ENCODE measurements around the gene LIMS2.

The LIMS2 gene

DNA sequence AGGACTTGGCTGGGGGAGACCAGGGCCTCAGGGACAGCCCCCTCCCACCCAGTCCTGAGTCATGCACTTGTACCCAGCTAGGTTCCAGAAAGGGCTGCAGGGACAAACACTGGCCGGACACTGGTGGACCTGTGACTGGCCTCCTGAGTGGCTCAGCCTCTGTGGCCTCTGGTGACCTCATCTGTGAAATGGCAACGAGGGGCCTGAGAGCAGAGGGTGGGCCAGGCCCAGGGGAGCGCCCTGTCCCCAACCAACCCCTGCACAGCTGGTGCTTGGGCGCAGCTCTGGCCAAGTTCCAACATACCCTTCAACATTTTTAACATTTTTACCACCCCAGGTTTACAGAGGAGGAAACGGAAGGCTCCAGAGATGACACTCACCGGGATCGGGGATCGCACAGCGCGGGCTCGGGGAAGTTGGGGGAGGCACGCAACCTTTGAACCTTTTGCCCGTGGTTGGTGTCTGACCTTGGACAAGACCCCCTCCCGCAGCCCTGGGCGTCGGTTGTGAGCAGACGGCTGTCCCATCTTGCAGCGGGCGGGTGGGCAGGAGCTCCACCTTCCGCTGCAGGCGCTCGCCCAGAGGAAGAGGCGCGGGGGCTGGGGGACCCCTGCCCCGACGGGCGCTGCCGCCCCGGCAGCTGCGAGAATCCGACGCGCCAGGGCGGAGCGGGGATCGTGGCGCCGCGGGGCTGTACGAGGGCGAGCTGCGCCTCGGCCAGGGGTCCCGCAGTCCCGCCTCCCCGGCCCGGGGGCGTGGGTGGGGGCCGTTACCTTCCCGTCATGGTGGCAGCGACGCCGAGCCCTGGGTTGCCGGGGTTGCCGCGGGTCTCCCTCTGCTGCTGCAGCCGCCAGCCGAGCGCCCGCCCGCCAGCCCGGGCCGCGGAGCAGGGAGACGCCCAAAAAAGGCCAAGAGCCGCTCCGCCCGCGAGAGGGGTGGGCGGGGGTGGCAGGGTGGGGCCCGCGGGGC lies 805 bp downstream of the LIMS2 start:
- no peak for DNase-seq (ENCODE audit: low spot score)

DNA sequence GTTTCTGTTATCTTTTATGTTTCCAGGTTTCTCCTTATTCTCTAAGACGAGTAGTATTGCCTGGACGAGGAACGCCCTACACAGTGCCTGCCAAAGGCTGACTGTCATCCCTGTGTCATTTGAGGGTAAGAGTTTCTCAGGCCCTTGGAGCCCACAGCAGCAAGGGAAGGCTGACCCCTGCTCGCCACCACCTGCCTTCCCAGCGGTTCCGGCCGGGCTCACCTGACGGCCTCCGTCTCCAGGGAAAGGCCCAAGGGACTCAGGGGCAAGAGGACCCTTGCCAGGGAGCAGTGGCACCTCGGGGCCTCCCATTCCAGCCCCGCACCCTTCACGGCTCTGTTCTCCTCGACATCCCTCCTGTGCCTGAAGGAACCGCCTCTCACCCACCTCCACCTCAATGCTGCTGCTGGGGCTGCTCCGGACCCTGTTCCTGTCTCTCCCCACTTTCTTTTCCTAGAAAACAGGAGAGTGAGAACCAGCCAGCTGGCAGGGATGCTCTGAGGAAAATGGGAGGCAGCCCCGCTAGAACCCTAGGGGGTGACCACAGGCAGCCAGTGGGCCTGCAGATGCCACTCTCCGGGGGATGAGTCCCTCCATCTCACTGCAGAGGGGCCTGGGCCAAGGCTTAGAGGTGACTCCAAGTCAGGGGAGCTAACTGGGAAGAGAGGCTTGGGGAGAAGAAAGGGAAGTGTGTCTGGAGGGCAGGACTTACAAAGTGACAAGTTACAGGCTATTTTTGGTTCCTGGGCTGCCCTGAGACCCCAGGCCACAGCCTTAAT lies 1.9 kb downstream of the LIMS2 start:
- DNase-seq (ENCODE audit: low spot score) = no peak

DNA sequence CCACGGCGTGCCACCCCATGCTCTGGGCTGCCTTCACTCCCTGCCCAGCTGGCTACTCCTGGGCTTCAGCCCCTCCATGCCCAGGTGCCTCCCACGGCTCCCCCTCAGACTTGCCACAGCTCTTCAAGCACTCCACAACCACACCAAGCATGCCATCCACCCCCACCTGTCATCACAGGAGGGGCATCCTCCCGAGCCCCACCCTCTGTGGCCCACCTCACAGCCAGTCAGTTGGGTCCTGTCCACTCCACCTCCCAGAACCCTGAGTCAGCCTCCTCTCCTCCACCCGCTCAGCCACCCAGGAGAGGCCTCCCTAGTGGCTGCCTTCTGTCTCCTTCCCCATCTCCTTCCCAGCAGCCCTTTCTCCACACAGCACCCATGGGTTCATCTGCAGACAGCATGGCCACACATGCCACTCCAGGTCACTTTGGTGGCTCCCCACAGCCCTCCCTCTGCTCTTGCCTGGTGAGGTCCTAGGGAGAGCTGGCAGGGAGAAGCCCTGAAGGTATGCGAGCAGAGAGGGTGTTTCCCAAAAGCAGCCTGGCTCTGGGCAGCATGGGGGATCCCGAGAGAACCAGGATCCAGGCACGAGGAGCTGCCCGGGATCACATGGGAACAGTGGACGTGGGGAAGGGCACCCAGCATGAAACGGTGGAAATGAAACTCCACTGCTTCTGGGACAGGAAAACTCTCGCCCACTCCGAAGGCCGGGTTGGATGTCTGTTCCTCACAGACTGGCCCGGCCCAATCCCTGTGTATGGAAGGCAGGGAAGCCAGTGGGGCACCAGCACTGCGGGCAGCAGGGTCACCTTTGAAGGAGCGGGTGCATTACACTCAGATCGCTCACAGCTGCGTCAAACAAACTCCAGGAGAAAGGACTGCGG lies 2.7 kb downstream of the LIMS2 start:
- no peak for DNase-seq (ENCODE audit: low spot score)

DNA sequence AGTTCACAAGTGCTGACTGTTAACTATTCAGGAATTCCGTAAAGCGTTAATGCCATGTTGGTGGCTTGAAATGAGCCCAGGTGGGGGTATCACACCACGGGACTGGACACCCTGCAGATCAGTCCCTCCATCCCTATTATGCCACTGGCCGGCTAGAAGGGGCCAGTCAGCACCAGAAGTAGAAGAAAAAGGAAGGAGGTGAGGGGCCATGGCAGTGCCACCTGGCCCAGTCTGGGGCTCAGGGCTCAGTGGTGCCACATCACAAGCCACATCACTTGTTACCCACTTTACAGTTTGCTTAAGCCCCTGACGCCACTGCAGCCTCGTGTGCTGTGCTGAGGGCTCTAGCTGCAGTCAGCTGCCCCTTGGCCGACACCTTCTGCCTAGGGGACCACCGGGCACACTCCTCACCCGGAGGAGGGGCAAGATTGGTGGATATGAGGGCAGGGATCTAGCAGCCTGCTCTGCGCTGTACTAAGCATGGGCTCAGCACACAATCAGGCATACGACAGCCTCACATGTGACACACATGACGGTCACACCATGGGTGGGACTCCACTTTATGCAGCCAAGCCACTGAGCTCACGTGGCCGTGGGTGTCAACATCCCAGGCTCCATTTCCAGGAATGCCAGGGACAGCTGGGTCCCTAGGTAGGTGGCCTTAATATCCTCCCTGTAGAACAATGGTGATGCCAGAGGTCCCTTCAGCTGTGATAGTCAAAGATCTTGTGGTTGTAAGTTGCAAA lies 3.6 kb downstream of the LIMS2 start:
- DNase-seq (ENCODE audit: low spot score) = no peak

DNA sequence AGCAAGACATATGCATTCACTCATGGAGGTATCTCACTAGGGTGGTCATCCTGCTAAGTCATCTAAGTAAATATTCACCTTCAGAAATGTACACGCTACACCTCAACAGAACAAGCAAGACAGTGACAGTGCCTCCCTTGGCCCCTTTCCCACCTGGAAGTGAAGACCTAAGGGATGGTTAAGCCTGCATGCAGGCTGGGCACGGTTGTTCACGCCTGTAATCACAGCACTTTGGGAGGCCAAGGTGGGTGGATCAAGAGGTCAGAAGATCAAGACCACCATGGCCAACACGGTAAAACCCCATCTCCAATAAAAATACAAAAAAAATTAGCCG lies 4.4 kb downstream of the LIMS2 start:
- DNase-seq (ENCODE audit: low spot score) = no peak

DNA sequence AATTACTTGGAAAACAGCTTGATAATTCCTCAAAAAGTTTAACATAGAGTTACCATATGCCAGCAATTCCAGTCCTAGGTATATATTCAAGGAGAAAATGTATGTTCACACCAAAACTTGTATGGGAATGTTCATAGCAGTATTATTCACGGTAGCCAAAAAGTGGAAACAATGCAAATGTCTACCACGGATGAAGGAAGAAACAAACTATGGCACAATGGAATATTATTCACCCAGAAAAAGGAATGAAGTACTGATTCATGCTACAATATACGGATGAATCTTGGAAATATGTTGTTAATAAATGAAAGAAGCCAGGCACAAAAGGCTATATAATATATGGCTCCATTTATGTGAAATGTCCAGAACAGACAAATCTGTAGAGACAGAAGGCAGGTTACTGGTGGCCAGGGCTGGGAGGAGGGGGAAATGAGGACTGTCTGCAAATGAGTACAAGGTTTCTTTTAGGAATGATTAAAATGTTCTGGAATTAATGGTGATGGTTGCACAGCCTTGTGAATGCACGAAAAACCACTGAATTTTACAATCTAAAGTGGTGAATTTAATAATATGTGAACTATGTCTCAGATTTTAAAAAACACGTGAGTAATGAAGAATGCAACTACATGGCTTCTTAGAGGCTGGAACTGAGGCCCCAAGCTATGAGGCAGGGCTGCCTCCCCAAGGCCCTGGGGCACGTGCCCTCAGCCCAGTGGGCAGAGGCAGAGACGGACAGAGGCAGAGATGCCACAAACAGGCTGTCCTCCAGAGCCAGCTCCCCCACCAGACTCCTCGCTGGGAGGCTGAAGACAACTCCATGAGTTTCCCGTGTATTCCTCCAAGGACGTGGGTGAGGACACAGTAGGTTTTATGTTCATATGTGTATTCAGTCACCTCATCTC lies 5.0 kb downstream of the LIMS2 start:
- DNase-seq (ENCODE audit: low spot score) = no peak

DNA sequence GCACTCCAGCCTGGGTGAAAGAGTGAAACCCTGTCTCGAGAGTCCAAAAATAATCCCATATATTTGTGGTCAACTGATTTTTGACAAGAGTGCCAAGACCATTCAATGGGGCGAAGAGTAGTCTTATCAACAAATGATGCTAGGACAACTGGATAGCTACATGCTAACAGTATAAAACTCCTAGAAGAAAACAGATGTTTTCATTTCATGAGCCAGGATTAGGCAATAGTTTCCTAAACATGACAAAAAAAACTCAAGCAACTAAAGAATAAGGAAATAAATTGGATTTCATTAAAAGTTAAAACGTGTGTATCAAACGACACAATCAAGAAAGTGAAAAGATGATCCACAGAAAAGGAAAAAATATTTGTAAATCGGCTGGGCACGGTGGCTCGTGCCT lies 6.3 kb downstream of the LIMS2 start:
- DNase-seq (ENCODE audit: low spot score) = no peak

DNA sequence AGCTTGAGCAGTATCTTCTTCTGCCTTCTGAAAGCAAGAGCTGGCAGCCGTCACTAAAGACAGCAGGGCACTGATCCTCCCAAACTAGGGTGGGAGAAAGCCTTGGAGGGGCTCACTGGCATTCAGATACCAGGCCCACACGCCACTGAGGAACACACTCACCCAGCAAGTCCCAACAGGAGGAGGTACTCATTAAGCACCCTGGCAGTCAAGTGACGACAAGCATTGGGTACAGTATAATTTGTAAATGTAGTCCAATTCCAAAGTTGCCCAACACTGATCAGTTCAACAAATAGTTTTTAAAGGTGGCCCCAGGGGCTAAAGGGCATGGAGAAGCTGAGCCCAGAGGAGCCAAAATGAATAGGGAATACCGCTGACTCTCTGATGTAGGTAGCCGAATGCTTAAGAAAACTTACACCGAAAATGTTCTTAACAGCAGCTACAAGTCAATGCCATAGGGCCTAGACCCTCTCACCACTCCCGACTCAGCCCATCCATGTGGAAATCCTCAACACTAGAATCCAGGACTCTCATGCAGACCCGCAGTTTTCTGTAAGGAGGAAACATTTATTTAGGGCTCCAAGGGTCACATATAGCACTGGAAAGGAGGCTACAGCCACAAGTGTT lies 9.9 kb downstream of the LIMS2 start:
- no peak for DNase-seq (ENCODE audit: low spot score)

DNA sequence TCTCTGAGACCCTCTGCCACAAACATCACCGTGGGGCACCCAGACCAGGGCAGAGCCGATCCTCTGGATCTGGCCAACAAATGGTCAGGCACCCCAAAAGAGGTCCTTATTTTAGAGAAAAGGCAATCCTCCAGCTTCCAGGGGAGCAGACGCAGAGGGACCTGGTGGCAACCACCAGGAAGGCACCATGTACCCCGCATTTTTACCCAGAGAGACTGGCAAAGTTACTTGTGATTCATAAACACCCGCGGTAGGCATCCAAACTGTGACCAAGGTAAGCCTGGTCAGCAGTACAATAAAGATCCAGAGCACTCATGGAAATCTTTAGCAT lies 10.5 kb downstream of the LIMS2 start:
- no peak for DNase-seq (ENCODE audit: low spot score)

DNA sequence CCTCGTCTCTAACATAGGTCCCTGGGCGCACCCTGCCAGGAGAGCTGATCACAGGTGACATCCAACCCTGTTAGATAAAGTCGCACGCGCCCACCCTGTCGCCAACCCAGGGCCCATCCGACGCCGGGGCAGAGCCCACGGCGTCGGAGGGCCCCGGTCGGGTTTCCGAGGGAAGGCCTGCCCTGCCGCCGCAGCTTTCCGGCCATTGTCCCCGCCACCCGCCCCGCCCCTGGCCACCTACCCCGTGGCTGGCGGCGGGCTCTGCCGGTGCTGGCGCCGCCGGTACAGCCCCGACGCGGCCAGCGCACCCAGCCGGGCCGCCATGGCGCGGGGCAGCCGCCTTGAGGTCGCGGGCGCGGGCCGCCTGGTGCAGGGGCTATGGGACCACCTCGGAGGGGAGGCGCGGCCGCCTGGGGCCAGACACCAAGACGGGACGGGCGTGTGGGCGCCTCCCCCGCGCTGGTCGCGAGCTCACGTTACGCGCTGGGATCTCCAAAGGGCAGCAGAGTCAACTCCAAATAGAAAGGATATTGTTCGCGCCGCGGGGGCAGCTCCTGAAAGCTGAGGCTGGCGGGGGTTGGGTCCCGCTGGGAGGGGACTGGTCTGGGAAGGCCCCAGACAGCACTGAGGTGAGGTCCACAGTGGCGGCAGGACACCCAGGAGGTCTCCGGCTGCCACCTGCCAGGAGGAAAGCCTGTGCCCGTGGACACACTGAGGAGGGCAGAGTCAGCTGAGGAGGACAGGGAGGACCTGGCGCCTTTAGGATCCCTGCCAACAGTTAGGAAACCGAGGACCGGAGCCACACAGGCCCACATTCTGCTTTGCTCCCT lies 11.1 kb downstream of the LIMS2 start:
- no peak for DNase-seq (ENCODE audit: low spot score)

DNA sequence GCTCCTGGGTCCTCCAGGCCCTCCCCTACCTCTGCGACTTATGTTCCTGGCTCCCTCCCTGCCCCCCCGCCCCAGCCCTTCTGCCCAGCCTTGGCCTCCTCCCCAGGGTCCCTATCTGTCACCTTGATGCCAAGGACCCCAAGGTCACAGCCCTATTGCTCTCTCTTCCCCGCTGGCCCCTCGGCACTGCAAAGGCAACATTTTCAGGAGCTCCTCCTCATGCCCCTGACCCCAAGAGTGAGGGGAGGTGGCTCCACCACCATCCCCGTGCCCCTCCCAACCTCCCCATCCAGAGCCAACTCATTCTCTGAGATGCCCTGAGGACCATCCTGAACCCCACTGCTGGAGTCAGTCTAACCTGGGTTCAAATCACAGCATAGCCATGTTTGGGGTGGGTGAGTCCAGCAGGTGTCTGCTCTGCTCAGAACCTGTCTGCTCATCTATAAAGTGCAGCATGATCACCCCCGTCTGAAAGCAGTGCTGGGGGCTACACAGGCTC lies 11.7 kb downstream of the LIMS2 start:
- no peak for DNase-seq (ENCODE audit: low spot score)

DNA sequence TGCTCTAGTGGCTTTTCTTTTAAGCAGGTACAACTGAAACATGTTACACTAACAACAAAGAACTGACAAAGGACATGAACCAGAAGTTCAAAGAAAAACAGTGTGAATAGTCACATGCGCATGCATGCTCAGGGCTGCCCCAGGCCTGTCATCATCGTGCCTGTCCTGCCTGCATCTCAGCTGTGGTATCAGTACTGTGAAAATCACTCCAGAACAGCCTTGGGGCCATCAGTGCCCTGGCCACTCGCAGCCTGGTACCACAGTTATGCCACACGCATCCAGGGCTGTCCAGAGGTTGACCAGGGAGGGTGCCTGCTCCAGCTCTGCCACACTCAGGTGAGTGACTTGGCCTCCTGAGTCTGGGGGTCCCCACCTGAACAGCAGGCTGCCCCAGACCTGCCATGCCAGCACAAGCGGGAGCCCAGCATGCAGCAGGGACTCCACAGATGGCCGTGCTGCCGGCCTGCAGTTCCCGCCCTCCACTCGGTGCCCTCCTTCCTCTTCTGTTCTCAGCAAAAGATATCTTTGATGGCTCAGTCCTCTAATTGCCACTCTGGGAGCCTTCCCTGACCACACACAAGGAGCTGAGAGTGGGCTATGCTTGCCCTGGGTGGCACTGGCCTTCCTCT lies 12.3 kb downstream of the LIMS2 start:
- DNase-seq (ENCODE audit: low spot score) = no peak

DNA sequence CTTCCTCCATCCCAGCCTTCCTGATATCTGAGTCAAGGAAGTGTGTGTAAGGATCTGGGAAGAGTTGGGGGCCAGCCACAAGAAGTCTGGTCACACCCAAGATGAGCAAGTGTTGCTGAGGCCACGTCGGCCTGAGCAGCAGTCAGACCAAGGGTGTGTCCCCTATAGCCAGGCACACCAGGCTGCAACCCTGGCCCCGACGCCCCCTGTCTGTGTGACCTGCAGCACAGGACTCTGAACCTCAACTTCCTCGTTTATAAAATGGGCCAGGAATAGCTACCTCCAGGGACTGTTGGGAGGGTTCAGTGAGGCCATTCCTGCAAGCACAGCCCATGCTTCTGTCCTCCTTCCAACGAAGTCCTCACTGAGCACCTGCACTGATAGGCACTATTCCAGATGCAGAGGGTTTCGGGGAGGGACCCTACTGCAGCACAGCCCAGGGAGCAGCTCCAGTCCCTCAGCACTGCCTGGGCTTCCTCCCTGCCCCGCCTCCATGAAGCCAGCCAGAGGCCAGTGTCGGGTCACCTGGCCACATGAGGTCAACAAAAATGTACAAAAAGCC lies 13.3 kb downstream of the LIMS2 start:
- no peak for DNase-seq (ENCODE audit: low spot score)

DNA sequence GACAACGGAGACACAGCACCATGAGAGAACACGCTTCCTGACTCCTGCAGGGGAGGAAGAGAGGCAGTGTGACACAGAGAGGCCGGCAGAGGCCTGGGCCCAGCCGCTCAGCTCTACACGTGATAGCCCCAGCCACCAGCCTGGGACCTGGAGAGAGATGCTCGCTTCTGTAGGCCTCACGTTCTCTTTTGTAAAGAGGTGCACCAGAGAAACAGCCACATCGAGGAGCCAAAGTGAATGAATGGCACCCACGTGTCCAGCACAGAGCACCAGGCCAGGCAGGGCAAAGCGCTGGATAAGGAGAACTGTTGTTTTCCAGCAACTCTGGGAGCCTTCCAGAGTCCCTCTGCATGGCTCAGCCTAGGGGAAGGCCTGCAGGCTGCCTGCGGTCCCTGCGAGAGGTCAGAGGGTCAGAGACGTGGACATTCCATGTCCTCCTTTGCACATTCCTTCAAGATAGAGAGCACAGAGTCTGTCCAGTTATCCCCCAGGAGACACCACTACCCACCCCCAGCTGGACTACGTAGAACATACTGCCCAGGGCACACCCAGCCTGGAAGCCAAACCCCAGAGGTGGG lies 14.2 kb downstream of the LIMS2 start:
- DNase-seq (ENCODE audit: low spot score) = no peak

DNA sequence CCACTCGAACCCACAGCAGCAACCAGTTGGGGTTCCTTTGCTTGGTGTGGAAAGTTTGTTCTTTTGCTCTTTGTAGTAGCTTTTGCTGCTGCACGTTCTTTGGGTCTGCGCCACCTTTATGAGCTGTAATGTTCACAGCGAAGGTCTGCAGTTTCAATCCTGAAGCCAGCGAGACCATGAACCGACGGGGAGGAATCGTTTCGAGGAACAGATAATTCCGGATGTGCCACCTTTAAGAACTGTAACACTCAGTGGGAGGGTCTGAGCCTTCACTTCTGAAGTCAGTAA lies 15.1 kb downstream of the LIMS2 start:
- no peak for DNase-seq (ENCODE audit: low spot score)

DNA sequence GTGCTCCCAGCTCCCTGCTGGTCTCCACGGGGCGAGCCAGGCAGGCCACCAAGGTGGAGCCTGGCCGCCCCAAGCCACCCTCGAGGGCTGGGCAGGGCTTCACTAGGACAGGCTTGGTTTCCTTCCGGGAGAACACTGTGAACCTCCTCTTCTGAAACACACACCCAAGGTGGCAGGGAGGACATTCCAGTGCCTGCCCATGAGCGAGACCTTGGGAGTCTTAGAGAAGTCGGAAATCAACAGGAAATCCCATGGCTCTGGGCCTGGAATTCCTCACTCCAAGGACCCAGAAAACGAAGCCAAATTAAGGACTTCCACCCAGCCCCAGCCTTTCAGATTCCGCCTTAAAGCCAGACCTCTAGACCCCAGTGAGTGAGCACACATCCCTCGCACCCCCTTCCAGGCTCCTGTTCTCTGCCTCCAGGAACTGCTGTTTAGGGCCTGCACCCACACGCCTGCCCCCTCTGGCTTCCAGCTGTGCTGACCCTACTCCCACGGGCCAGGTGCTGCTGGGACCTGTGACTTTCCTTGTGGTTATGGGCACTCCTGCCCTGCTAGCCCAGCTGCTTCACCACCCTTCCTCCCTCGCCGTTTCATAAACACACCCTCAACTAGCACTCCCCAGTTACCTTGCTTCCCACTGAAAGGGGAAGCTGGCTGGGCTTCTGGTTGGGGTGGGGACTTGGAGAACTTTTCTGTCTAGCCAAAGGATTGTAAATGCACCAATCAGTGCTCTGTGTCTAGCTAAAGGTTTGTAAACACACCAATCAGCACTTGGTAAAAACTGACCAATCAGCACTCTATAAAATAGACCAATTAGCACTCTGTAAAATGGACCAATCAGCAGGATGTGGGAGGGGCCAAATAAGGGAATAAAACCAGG lies 15.7 kb downstream of the LIMS2 start:
- DNase-seq (ENCODE audit: low spot score) = no peak
